Measurements from ENCODE around the gene GNAI3. TPM values are rescaled to one million over a fixed set of nuclear protein-coding genes. Genes with fewer than 3 reads are reported as not detected.

The GNAI3 gene
- total and polyA plus RNA-seq, 2 experiments from 2014 or later = 14.9 TPM

GRCh38 chr1:109616391-109616790 lies 68.0 kb downstream of the GNAI3 start:
- Histone ChIP-seq H3K27ac (peak overlapping the region; percentile 99), H3F3A (ENCODE audit: insufficient read depth) (peaks cover 47% of the 10 kb centered on the region), H3K9me3 (ENCODE audit: low read depth) (no peaks in the 10 kb centered on the region), H3K9me2 (ENCODE audit: insufficient read depth) (no peaks in the 10 kb centered on the region), H3K36me3 (ENCODE audit: low read depth) (no peaks in the 10 kb centered on the region), H3K4me2 (ENCODE audit: unreplicated experiment) (peak overlapping the region; percentile 23), H2AFZ (no peak overlapping the region), H4K20me1 (ENCODE audit: insufficient read depth) (no peaks in the 10 kb centered on the region), H3K4me3 (no peak overlapping the region), H3K4me1 (ENCODE audit: insufficient read depth) (peaks cover 40% of the 10 kb centered on the region), H3K27me3 (replicated peaks; ENCODE audit: insufficient read depth) (no peaks in the 10 kb centered on the region), H3K79me2 (ENCODE audit: insufficient read depth) (peaks cover 17% of the 10 kb centered on the region), H3K9ac (peak overlapping the region; percentile 79)
- DNase-seq = no peak
- no peak for TF ChIP-seq EZH2phosphoT487 (IDR thresholded peaks at IDR 0.05; ENCODE audit: insufficient read depth, low read depth)
- TF ChIP-seq EZH2 (IDR thresholded peaks at IDR 0.05; ENCODE audit: insufficient read depth, poor library complexity, severe bottlenecking) = no peak
- WGBS, 2 experiments (ENCODE audit: low coverage in 1 of 2, low lambda C conversion rate in 2 of 2, missing lambda C conversion rate in 2 of 2) = 36 to 47% methylated on average over 3 of the region's 3 CpGs
- in situ Hi-C loops (cut with MboI) = no loop called here

- Histone ChIP-seq H3K36me3 (ENCODE audit: low read depth) (no peaks in the 10 kb centered on the region), H4K20me1 (ENCODE audit: insufficient read depth) (no peaks in the 10 kb centered on the region), H3K79me2 (ENCODE audit: insufficient read depth) (peaks cover 27% of the 10 kb centered on the region), H3K4me2 (ENCODE audit: unreplicated experiment) (peak overlapping the region; percentile 55), H3F3A (ENCODE audit: insufficient read depth) (peaks cover 47% of the 10 kb centered on the region), H3K27ac (peak overlapping the region; percentile 99), H3K9me2 (ENCODE audit: insufficient read depth) (no peaks in the 10 kb centered on the region), H3K9me3 (ENCODE audit: low read depth) (no peaks in the 10 kb centered on the region), H3K27me3 (replicated peaks; ENCODE audit: insufficient read depth) (no peaks in the 10 kb centered on the region), H2AFZ (peak overlapping the region; percentile 59), H3K4me1 (ENCODE audit: insufficient read depth) (peaks cover 48% of the 10 kb centered on the region), H3K9ac (peak overlapping the region; percentile 79), H3K4me3 (no peak overlapping the region)
- in situ Hi-C loops (cut with MboI) = no loop called here
- peak; percentile 95 for DNase-seq
- 3 to 5% methylated on average over 3 of the region's 3 CpGs for WGBS, 2 experiments (ENCODE audit: low coverage in 1 of 2, low lambda C conversion rate in 2 of 2, missing lambda C conversion rate in 2 of 2)
- TF ChIP-seq EZH2 (IDR thresholded peaks at IDR 0.05; ENCODE audit: insufficient read depth, poor library complexity, severe bottlenecking) (no peak), EZH2phosphoT487 (IDR thresholded peaks at IDR 0.05; ENCODE audit: insufficient read depth, low read depth) (no peak)
Observed at GRCh38 chr1:109617291-109617801, 68.9 kb downstream of the GNAI3 start.

- H3K9me2 ChIP-seq (ENCODE audit: insufficient read depth) = no peaks in the 10 kb centered on the region
- peak overlapping the region; percentile 92 for H3K4me3 ChIP-seq
- peaks cover 54% of the 10 kb centered on the region for H3K4me1 ChIP-seq (ENCODE audit: insufficient read depth)
- H4K20me1 ChIP-seq (ENCODE audit: insufficient read depth) = no peaks in the 10 kb centered on the region; the same call in 1 of the 2 replicates
- WGBS, 2 experiments (ENCODE audit: low coverage in 1 of 2, low lambda C conversion rate in 2 of 2, missing lambda C conversion rate in 2 of 2) = 54 to 59% methylated on average over 9 of the region's 9 CpGs
- H3K4me2 ChIP-seq (ENCODE audit: unreplicated experiment) = peak overlapping the region; percentile 95
- H3K9me3 ChIP-seq (ENCODE audit: low read depth) = no peaks in the 10 kb centered on the region
- peaks cover 42% of the 10 kb centered on the region for H3K79me2 ChIP-seq (ENCODE audit: insufficient read depth)
- in situ Hi-C loops (cut with MboI) = no loop called here
- peak overlapping the region; percentile 69 for H2AFZ ChIP-seq
- peaks cover 38% of the 10 kb centered on the region for H3F3A ChIP-seq (ENCODE audit: insufficient read depth)
- H3K27ac ChIP-seq = peak overlapping the region; percentile 99
- H3K9ac ChIP-seq = peak overlapping the region; percentile 100
- no peak for DNase-seq
- no peak for TF ChIP-seq EZH2 (IDR thresholded peaks at IDR 0.05; ENCODE audit: insufficient read depth, poor library complexity, severe bottlenecking)
- TF ChIP-seq EZH2phosphoT487 (IDR thresholded peaks at IDR 0.05; ENCODE audit: insufficient read depth, low read depth) = no peak
- no peaks in the 10 kb centered on the region for H3K36me3 ChIP-seq (ENCODE audit: low read depth)
- H3K27me3 ChIP-seq (replicated peaks; ENCODE audit: insufficient read depth) = no peaks in the 10 kb centered on the region
Observed at GRCh38 chr1:109618661-109619575, 70.5 kb downstream of the GNAI3 start.

- Histone ChIP-seq H3K36me3 (ENCODE audit: low read depth) (no peaks in the 10 kb centered on the region), H3K9me3 (ENCODE audit: low read depth) (no peaks in the 10 kb centered on the region), H3F3A (ENCODE audit: insufficient read depth) (peaks cover 36% of the 10 kb centered on the region), H3K9me2 (ENCODE audit: insufficient read depth) (no peaks in the 10 kb centered on the region), H4K20me1 (ENCODE audit: insufficient read depth) (no peaks in the 10 kb centered on the region; the same call in 1 of the 2 replicates), H3K4me2 (ENCODE audit: unreplicated experiment) (peak within 1 kb of the TSS; percentile 95), H3K4me3 (peak within 1 kb of the TSS; percentile 92), H3K27me3 (replicated peaks; ENCODE audit: insufficient read depth) (no peaks in the 10 kb centered on the region), H3K4me1 (ENCODE audit: insufficient read depth) (peaks cover 61% of the 10 kb centered on the region), H3K79me2 (ENCODE audit: insufficient read depth) (peaks cover 51% of the 10 kb centered on the region), H2AFZ (peak within 1 kb of the TSS; percentile 69), H3K27ac (peak within 1 kb of the TSS; percentile 99), H3K9ac (peak within 1 kb of the TSS; percentile 100)
- WGBS, 2 experiments (ENCODE audit: low coverage in 1 of 2, low lambda C conversion rate in 2 of 2, missing lambda C conversion rate in 2 of 2) = 1 to 2% methylated on average over 42 to 45 of the region's 47 CpGs
- in situ Hi-C loops (cut with MboI) = no loop called here
- no peak for TF ChIP-seq EZH2phosphoT487 (IDR thresholded peaks at IDR 0.05; ENCODE audit: insufficient read depth, low read depth)
- no peak for TF ChIP-seq EZH2 (IDR thresholded peaks at IDR 0.05; ENCODE audit: insufficient read depth, poor library complexity, severe bottlenecking)
- DNase-seq = peak; percentile 94
Observed at GRCh38 chr1:109619576-109620400, 71.4 kb downstream of the GNAI3 start, which contains the start of the genes AMPD2 and GNAT2. AMPD2 (plus strand) TSS chr1:109619837; CDS start chr1:109621176, 1,339 bp downstream. GNAT2 (minus strand) TSS chr1:109619616; CDS start chr1:109612870, 6,746 bp downstream.

All from GM23248 (cell line).